HepG2 (cell line): Measurements from ENCODE around the gene GPD1. TPM values are rescaled to one million over a fixed set of nuclear protein-coding genes. Genes with fewer than 3 reads are reported as not detected.

ENCODE experiments used
- FOXM1 ChIP-seq: sonication (generic); formaldehyde crosslinking; IDR thresholded peaks from 2 replicates; pipeline ENCODE4 v1.5.0; 2020; ENCODE audit warnings: missing genetic modification reagents
- GABPB1 ChIP-seq: IDR thresholded peaks from 2 replicates; pipeline ENCODE4 v1.6.1; 2016; ENCODE audit warnings: mild to moderate bottlenecking, missing genetic modification reagents, moderate library complexity, missing compliant biosample characterization
- HINFP ChIP-seq: sonication (generic); formaldehyde crosslinking; IDR thresholded peaks from 2 replicates; pipeline ENCODE4 v1.4.0; 2020; ENCODE audit warnings: low read depth, mild to moderate bottlenecking, missing genetic modification reagents
- PITX1 ChIP-seq: sonication (generic); formaldehyde crosslinking; IDR thresholded peaks from 2 replicates; pipeline ENCODE4 v1.5.1; 2020; ENCODE audit warnings: mild to moderate bottlenecking, missing genetic modification reagents
- RAD21 ChIP-seq: fragments of 450-650 bp; formaldehyde crosslinking; IDR thresholded peaks from 2 replicates; pipeline ENCODE4 v1.5.0; 2020; ENCODE audit warnings: mild to moderate bottlenecking
- STAG1 ChIP-seq: sonication (generic); formaldehyde crosslinking; IDR thresholded peaks from 2 replicates; pipeline ENCODE4 v1.4.0; 2020; ENCODE audit warnings: missing genetic modification reagents
- THAP9 ChIP-seq: sonication (generic); formaldehyde crosslinking; IDR thresholded peaks from 2 replicates; pipeline ENCODE4; 2020; ENCODE audit warnings: missing genetic modification reagents, mild to moderate bottlenecking, borderline replicate concordance
- USF2 ChIP-seq, 2 experiments: sonication (generic) in 1 of 2; formaldehyde crosslinking in 1 of 2; IDR thresholded peaks; 2 replicates each; pipeline versions ENCODE4 v1.5.1 to v1.6.1; 2011 to 2020; ENCODE audit warnings: borderline replicate concordance in 1 of 2, low read depth in 1 of 2, low read length in 1 of 2, mild to moderate bottlenecking in 1 of 2, missing genetic modification reagents in 1 of 2, moderate library complexity in 1 of 2
- ZNF263 ChIP-seq: sonication (generic); formaldehyde crosslinking; IDR thresholded peaks from 2 replicates; pipeline ENCODE4 v1.4.0; 2020; ENCODE audit warnings: missing genetic modification reagents
- ZNF841 ChIP-seq: sonication (generic); formaldehyde crosslinking; IDR thresholded peaks from 2 replicates; pipeline ENCODE4 v1.8.1; 2023; ENCODE audit warnings: missing genetic modification reagents, borderline replicate concordance
- ZSCAN22 ChIP-seq: sonication (generic); formaldehyde crosslinking; IDR thresholded peaks from 2 replicates; pipeline ENCODE4 v1.4.0; 2020; ENCODE audit warnings: mild to moderate bottlenecking, missing genetic modification reagents
- polyA plus RNA-seq, 8 experiments: library from polyadenylated mRNA; depleted of rRNA in 3 of 8; stranded (reverse) in 7 of 8; unstranded in 1 of 8; fragments of >200 nt; fragmentation: Illumina TruSeq in 4 of 8; extraction: Trizol in 4 of 8; gene quantifications; 2 replicates each; pipeline versions ENCODE4 v1.2.1 to v1.2.3, GENCODE V29; 2011 to 2016; ENCODE audit warnings: low read depth in 4 of 8, missing spikeins in 1 of 8, mixed read lengths in 1 of 8; ENCODE audit not compliant: insufficient read depth in 1 of 8
- total RNA-seq, 5 experiments: library from RNA; depleted of rRNA; stranded (reverse); fragments of >200 nt; fragmentation: Illumina TruSeq; extraction: Trizol; gene quantifications; 2 replicates each; pipeline ENCODE4 v1.2.3, GENCODE V29; 2016; ENCODE audit warnings: low read depth in 1 of 5
- TF ChIP-seq, protein P1 (sequence below): sonication (generic); formaldehyde crosslinking; IDR thresholded peaks from 2 replicates; pipeline ENCODE4 v1.5.0; 2020; ENCODE audit warnings: missing genetic modification reagents
- TF ChIP-seq, protein P2 (sequence below): sonication (generic); formaldehyde crosslinking; IDR thresholded peaks from 2 replicates; pipeline ENCODE4 v1.9.0; 2021; ENCODE audit warnings: mild to moderate bottlenecking, missing genetic modification reagents

Gene GPD1
- total and polyA plus RNA-seq, 2 of the 13 experiments (the other 11 are each of a cell fraction or from before 2014, with no cell fraction given) = 3.7 to 30.6 TPM

- TF ChIP-seq HINFP (no peak; the same call in 1 of the 2 replicates), ZNF841 (CRISPR knock-in tag) (no peak), ZNF263 (CRISPR knock-in tag) (peak; percentile 37; the same call in 1 of the 2 replicates), ZSCAN22 (CRISPR knock-in tag) (no peak), THAP9 (CRISPR knock-in tag) (peak; percentile 84), GABPB1 (peak; percentile 96), RAD21 (CRISPR knock-in tag) (peak; percentile 50), PITX1 (CRISPR knock-in tag) (peak; percentile 74; the same call in 1 of the 2 replicates), FOXM1 (CRISPR knock-in tag) (no peak), STAG1 (CRISPR knock-in tag) (peak; percentile 29), USF2 (IDR thresholded peaks at IDR 0.05; ENCODE audit: low read depth, low read length) (peak; percentile 92), USF2 (CRISPR knock-in tag; IDR thresholded peaks at IDR 0.05; ENCODE audit: borderline replicate concordance) (peak; percentile 89; the same call in 1 of the 2 replicates)
- TF ChIP-seq, protein P1, sequence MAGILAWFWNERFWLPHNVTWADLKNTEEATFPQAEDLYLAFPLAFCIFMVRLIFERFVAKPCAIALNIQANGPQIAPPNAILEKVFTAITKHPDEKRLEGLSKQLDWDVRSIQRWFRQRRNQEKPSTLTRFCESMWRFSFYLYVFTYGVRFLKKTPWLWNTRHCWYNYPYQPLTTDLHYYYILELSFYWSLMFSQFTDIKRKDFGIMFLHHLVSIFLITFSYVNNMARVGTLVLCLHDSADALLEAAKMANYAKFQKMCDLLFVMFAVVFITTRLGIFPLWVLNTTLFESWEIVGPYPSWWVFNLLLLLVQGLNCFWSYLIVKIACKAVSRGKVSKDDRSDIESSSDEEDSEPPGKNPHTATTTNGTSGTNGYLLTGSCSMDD (CRISPR knock-in tag) = no peak
- TF ChIP-seq, protein P2, sequence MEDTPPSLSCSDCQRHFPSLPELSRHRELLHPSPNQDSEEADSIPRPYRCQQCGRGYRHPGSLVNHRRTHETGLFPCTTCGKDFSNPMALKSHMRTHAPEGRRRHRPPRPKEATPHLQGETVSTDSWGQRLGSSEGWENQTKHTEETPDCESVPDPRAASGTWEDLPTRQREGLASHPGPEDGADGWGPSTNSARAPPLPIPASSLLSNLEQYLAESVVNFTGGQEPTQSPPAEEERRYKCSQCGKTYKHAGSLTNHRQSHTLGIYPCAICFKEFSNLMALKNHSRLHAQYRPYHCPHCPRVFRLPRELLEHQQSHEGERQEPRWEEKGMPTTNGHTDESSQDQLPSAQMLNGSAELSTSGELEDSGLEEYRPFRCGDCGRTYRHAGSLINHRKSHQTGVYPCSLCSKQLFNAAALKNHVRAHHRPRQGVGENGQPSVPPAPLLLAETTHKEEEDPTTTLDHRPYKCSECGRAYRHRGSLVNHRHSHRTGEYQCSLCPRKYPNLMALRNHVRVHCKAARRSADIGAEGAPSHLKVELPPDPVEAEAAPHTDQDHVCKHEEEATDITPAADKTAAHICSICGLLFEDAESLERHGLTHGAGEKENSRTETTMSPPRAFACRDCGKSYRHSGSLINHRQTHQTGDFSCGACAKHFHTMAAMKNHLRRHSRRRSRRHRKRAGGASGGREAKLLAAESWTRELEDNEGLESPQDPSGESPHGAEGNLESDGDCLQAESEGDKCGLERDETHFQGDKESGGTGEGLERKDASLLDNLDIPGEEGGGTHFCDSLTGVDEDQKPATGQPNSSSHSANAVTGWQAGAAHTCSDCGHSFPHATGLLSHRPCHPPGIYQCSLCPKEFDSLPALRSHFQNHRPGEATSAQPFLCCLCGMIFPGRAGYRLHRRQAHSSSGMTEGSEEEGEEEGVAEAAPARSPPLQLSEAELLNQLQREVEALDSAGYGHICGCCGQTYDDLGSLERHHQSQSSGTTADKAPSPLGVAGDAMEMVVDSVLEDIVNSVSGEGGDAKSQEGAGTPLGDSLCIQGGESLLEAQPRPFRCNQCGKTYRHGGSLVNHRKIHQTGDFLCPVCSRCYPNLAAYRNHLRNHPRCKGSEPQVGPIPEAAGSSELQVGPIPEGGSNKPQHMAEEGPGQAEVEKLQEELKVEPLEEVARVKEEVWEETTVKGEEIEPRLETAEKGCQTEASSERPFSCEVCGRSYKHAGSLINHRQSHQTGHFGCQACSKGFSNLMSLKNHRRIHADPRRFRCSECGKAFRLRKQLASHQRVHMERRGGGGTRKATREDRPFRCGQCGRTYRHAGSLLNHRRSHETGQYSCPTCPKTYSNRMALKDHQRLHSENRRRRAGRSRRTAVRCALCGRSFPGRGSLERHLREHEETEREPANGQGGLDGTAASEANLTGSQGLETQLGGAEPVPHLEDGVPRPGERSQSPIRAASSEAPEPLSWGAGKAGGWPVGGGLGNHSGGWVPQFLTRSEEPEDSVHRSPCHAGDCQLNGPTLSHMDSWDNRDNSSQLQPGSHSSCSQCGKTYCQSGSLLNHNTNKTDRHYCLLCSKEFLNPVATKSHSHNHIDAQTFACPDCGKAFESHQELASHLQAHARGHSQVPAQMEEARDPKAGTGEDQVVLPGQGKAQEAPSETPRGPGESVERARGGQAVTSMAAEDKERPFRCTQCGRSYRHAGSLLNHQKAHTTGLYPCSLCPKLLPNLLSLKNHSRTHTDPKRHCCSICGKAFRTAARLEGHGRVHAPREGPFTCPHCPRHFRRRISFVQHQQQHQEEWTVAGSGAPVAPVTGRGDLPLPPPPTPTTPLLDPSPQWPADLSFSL (CRISPR knock-in tag) = peak; percentile 70; the same call in 1 of the 2 replicates
Measured at GRCh38 chr12:50111693-50112455, 8.1 kb downstream of the GPD1 start, which contains the start of gene COX14 (continued).
